GM18873 (cell line): ENCODE data around the gene LEF1.
"Not testable (repeated sequence)": the region's sequence is repeated elsewhere in the genome, so short reads cannot be mapped to it uniquely, and the experiment has no call there.

ENCODE experiments used
- ATAC-seq: cut with Tn5 transposase; IDR thresholded peaks from one replicate; pipeline ENCODE4 v1.9.1; 2021; ENCODE audit warnings: mild to moderate bottlenecking, moderate library complexity, moderate number of reproducible peaks; ENCODE audit not compliant: unreplicated experiment, low FRiP score

Gene LEF1

DNA sequence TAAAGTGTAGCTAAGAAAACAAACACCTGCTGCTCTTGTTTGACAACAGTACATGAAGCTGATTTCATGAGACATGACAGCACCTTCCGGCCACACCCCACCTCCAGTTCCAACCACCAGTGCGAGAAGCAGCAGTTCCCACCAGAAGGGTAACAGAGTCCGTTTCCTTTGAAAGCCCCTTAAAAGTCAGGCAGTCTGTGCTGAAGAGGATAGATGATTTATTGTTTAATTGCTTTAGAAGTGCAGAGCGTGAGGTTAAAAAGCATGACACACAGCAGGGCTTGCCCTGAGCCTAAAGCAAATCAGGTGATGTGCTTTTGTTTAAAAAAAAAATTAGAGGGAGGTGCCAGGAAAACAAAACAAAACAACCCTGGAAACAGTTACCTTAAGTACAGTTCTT lies 96.4 kb downstream of the LEF1 start:
- peak; percentile 42 for ATAC-seq

DNA sequence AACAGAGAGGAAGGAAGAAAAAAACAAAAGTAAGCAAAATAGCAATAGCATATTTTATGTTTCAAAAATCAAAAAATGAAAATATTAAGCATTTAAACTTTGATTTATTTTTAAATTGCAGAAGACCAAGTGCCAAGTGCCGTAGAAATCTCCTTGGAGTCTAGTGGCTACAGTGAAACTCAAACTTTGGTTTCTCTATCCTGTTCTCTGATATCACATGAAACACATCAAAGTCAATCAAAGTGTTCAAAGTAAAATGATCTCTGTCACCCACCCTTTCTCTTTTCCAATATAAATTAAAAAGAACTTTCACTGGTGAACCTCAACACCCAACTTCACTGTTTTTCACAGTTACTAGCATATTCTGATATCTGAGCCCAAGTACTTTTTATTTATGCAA lies 98.0 kb downstream of the LEF1 start:
- ATAC-seq = no peak

DNA sequence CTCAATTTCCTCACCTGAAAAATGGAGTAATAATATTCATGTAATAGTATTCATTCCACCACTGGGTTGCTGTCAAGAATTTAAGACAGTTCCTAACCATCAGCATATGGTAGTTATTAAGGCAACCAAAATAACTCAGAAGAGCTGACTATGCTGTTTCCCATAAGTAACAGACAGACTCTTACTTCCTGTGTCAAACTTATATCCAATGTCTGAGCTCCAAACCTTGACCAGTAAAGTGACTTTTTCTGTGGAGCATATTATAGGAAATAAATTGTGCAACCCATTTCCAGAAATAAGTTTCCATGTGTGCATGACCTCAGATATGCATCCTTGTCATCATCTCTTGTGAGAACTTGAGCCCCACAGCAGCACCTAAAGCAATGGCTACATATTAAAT lies 100.3 kb downstream of the LEF1 start:
- ATAC-seq = no peak

DNA sequence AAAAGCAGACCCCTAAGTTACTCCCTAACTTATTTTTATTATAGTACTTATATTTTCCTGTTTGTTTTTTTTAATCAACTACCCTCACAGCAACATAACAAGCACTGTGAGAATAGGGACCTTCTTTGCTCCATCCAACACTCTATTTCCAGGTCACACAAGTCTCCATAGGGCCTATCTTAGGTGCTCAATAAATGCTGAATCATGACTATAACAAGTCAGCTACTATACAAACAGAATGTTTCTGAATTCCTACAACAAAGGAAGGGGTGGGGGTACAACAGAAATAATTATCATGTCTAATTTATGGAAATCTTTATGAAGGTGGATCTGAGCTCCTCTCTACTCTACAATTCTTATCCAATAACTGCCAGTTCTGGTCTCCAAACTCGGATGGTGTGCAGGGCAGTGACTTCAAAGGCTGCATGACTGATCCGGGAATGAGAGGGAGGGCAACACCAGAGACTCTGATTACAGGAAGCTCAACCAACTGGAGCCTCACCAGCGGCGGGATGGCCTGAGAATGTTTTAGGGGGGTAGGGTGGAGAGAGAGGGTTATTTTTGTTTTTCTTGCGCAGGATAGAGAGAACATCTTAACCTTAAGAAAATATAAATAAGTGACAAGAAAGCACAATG lies 107.9 kb downstream of the LEF1 start:
- ATAC-seq = no peak

DNA sequence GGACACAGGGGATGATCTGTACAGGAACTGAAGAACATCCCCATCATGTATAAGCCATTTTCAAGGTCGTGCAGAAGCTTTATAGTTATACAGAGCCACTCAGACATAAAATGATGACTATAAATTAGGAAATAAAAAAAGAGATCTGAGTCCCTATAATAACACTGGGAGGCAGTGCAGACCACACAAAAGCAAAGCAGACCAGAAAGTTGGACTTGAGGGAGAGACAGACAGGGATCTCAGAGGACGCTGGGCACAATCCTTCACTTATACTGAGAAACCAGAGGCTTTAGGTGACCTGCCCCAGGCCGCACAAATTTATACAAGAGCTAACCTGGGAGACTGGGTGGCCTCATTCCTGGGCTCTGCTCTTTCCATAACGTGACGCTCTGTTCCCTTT lies 108.6 kb downstream of the LEF1 start:
- ATAC-seq = no peak

DNA sequence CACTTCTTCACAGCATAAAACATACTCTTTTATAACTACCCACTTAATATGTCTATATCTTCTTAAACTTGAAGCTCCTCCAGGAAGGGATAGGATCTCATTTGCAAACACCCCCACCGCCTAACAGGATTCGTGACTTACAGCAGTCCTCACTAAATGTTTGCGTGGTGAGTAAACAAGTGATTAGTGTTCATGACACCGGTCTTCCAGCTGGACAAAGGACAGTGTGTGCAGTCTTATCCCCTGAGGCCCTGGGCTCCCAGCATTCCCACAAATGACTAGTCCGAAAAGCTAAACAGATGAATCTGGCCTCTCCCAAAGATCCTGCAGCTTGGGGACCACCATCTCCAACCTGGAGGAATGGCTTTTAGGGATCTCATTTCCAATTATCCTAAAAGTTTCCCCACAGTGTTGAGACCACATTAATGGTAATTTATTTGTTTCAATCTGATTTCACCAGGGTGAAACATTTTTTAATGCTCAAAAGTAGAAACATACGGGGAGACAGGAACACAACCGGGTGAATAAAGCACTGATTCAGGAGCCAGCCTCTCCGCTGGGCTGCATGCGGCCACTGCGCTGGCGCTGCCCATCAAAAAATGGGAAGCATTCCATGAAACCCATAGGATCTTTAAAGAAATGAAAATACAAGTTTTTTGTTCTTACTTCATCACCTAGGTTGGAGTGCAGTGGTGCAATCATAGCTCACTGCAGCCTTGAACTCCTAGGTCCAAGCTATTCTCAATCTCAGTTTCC lies 109.9 kb downstream of the LEF1 start:
- no peak for ATAC-seq

DNA sequence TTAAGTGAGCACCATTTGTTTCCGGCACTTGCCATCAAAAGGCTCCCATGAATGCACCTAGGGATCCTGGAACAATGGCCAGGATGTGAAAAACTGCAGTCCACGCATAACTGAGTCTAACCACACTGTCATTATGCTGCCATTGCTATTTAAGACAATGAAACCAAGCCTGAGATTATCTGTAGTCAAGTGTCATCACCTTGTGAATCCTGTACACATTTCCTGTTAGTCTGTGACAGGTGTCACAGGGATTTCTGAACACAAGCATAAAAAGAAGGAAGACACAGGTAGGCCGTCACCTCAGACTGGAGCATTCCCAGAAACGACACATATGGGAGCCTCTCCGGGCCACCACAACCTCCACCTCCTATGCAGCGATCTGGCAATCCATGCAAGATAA lies 112.3 kb downstream of the LEF1 start:
- ATAC-seq = no peak

DNA sequence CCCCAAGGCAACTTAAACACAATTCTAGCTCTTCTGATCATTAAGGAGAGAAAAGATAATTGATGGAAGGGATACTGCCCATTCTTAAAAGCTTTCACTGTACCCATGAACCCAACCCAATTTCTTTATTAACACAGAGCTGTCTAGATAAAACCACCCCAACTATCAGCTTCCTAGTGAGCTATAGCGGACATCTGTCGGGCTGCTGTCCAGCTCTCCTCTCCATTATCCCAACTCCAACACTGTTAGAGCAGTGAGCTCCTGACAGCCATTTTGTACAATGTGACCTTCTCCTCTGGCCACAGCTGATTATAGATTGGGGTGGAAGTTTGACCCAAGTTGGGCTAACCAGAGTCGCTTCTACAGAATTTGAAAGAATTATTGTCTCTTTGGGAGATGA lies 112.9 kb downstream of the LEF1 start:
- no peak for ATAC-seq

DNA sequence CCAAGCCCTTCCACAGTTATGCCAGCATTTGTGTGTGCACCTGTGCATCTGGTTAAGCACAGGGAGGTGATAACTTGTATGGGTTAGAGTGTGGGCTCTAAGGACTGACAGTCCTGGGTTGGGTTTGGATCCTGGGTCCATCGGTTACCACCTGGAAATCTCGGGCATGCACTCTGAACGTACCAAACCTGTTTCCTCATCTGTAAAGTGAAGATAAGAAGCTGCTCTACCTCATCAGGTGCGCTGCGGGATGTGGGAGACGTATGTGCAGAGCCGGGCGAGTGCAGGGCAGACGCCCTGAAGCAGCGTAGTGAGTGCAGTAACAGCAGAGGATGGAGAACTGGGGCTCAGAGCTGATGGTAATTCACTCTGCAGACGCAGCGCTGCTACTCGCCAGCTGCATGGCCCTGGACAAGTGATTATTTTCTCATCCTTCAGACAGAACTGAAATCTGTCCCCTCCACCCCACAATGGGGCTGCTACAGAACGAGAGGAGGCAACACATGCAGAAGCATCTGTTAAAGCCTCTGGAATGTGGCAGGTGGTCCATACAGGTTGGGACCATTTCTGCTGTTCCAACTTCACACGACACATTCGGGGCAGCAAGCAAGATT lies 114.6 kb downstream of the LEF1 start:
- no peak for ATAC-seq

DNA sequence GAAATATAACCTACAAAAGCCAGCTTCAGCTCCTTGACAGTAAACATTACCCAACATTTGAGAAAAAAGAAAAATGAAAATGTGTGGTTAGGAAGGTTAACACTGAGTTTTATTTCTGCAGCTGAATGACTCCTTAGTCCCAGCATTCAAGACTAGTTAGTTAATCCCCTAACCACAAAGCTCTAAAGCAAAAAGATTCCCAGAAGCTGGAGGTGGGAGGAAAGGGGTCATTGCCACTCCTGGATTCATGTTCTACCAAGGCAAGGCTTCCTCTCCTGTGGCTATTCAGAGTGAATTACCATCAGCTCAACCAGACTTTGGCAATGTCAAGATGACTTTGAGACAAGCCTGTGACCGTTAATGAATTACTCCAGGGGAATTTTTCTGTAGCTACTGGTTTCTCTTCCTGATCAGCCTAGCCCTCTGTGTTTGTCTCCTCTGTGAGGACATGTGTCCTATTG lies 115.5 kb downstream of the LEF1 start:
- peak; percentile 97 for ATAC-seq

DNA sequence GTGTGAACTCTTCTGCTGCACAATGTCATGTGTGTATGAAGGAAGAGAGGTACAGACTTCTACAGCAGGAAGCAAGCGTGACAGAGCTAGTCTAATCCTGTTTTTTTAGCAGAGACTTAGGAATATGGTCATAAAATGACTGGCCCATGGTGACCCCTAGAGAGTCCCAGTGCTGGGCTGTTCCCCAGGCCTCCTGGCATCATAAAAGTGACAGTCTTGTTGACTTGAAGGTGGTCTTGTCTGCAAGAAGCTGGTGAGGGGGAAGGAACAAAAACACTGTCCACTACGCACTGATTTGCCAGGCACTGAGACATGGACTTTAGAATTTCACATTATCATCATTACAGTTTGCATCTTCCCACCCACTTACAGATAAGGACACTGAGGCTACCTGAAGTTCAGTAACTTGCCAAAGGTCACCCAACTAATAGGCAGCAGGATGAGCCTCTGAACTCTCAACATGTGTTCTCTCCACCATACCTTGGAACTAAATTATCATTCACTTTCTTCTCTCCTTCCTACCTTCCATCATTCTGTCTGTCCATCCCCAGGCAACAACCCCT lies 116.1 kb downstream of the LEF1 start:
- ATAC-seq = no peak

DNA sequence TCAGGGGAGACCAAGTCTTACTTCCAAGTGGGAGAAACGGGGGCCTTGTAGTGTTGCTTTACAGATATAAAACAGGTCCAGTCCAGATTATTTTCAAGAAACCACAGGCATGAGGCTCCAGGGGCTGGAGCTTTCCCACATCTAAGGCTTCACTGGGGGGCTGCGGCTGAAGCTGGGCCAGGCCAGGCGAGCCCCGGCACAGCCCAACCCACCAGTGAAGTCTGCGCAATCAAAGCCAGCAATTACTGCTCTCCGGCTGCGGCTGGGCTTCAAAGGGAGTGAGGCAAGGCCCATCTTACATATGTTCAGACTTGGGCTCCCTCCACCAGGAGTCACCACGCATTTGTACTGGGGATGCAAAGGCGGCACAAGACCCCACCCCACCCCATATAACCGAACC lies 117.4 kb downstream of the LEF1 start:
- no peak for ATAC-seq

DNA sequence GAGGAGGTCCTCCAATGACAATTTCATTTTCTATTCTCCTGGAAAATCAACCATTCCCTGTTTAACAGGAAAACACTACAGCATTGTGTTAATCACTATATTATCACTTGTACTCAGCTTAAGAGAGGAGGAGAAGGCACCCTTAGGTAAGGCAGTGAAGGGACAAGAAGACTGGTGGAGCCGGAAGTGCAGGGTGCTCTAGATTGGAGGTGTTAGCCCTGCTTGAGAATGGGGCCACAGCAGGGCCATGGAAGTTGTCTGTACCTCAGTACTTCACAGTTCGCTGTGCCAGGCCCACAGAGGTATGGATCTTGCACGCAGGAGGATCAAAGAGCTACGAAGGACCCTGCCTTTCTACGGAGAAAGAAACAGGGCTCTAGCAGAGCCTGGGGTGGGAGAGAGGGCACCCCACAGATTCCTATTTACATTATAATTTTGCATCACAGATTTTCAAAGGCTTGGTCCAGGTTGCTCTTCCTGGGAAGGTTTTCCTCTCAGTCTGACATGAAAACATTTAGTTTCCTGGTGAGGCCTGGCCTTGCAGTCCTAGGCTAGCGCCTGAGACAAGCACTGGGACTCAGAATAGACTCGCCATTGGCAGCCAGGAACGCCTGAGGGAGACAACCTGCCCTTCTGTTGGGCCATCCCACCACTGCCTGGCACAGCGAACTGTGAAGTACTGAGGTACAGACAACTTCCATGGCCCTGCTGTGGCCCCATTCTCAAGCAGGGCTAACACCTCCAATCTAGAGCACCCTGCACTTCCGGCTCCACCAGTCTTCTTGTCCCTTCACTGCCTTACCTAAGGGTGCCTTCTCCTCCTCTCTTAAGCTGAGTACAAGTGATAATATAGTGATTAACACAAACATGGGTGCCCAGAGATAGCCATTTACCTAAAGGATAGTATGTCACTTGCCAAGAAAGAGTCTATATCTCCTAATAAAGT lies 118.3 kb downstream of the LEF1 start:
- ATAC-seq = not testable (repeated sequence)

DNA sequence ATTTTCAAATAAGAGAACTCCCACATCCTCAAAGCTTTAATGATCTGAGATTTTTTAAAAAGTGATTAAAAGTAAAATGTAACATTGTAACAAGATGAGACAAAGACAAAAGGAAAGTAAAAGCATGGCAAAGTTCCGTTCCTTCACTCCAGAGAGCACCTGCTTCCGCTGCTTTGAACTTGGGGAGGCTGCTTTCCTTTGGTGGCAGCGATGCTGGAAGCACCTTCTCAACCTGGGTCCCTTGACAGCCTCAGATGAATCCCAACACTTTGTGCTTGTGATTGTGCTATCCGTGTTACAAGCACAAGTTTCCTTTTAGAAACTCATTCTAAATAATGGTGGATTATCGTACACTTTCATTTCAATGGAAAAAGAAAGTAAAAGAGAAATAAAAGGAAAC lies 119.3 kb downstream of the LEF1 start:
- ATAC-seq = no peak

DNA sequence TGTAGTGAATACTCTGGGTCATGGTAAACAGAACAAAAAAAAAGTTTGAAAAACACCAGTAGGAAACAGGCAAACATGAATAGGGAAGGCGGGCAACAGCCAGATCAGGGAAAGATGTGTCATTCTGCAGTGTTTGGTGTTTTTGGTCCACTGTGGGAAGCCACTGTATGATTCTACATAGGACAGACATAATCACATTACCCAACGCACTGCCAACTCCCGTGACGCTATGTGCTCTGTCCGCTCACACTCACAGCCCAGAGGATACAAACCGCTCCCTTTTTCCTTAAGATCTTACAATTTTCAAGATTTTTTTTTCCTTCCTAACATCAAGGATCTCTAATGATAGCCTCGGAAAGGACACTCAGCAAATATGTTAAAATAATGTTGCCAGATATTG lies 119.7 kb downstream of the LEF1 start:
- ATAC-seq = no peak

DNA sequence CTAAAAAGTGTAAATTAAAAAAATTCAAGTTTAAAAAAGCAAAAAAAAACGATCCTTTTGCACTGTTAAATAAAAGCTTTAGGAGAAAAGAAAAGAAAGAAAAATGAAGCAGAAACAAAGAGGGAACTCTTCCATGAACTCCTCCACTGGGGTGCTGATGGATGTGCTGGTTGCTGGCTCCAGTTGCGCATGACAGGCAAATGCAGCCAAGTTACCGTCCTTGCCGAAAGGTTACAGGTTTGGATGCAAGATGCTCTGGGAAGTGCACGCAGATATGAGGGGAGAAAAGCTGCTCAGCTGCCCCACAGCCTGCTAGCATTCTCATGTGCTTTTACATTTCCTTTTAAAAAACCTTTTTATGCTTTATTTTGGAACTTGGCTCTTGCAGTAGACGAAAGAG lies 120.6 kb downstream of the LEF1 start:
- no peak for ATAC-seq

DNA sequence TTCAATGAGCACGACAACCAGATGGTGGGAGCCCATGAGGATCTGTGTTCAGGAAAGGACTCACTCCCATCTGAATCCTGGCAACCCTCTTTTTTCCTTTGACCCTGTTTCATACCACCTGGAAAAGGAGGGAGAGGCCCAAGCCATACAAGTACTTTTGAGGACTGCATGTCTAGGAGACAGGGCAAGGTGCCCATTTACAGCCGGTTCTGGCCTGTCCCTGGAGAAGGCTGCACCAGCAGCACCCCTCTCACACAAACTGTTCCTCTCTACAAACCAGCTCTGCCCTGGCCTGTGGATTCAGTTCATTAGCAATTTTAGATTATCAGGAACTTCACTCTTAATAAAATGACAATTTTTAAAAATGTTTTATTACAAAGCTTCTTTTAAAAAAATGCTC lies 121.5 kb downstream of the LEF1 start:
- no peak for ATAC-seq

DNA sequence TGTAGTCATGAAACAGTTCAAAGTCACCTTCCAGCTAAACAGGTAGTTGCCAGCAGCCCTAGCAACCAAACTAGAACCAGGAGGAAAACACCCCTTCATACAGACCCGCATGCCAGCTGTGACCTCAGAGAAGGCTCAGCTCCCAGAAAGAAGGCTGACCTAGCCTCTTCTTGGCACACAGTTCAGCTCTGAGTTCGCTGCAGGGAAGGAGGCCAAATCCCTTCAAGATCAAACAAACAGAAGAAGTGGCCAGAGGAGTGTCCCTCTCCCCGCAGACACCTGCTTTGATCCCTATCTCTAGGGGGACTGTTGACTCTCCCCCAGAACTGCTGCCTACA lies 123.1 kb downstream of the LEF1 start:
- no peak for ATAC-seq

DNA sequence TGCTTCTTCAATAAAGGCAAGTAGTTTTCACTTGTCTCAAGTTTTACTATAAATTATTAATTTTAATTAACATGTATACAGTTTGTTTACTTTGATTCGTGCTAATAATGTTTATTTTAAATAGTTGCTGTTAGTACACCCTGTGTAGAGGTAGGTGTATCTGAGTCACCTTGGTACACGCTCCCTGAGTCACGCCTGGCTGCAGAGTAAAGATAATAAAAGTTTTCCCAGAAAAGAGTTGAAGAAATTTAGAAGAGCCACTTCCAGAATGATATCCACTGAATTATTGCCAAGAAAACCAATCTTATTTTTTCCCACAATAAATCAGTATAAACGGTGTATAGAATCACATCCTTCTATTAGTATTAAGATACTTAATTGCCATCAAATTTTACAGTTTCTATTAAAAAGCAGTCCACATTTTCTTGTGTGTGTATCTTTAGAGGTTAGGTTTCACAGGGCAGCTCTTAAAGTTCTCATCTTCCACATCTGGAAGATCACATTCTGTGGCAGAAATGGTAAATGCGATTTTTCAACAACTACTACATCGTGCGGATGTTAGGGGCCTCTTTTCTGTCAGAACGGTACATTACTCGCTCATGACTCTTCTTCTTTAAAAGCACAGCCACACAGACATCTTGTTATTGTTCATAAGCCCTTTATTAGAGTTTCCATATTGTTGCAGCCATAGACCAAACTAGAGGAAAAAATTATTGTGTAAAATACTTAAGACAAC lies 123.6 kb downstream of the LEF1 start:
- ATAC-seq = no peak

DNA sequence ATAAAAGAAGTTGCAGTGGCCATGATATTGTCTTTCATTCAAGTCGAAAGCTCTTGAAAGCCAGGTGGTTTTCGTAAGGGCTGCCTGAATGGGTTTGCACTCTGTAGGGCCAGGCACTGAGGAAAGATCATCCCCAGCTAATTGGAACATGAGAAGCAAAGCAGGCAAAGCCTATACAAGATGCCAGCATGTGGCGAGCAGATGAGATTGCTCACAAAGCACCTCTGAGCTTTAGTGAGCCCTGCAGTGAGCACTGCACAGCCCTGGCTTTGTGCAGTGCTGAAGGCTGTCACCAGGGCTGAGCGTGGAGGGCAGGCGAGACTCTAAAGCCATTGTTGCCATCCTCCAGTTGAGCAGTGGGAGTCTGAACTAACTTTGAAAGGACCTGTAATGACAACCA lies 125.2 kb downstream of the LEF1 start:
- no peak for ATAC-seq
